ENCODE data around the gene GSTK1.

GRCh38 chr7:143290293-143290692 is 27.1 kb downstream of the GSTK1 start:
- TF ChIP-seq CTCF (optimal IDR thresholded peaks at IDR 0.05 in 1 of 3, IDR thresholded peaks at IDR 0.05 in 1 of 3, conservative IDR thresholded peaks at IDR 0.05 in 1 of 3; ENCODE audit: extremely low read depth in 1 of 3, insufficient read depth in 2 of 3, low read length in 3 of 3) (no peak), EZH2 (IDR thresholded peaks at IDR 0.05; ENCODE audit: low read length) (no peak)
